HG02885 (cell line): ENCODE results near the gene TRIM31.

Experiments
- ATAC-seq: cut with Tn5 transposase; IDR thresholded peaks from one replicate; pipeline ENCODE4 v1.9.1; 2021; ENCODE audit warnings: mild to moderate bottlenecking; ENCODE audit not compliant: unreplicated experiment, poor library complexity

TRIM31 gene

DNA sequence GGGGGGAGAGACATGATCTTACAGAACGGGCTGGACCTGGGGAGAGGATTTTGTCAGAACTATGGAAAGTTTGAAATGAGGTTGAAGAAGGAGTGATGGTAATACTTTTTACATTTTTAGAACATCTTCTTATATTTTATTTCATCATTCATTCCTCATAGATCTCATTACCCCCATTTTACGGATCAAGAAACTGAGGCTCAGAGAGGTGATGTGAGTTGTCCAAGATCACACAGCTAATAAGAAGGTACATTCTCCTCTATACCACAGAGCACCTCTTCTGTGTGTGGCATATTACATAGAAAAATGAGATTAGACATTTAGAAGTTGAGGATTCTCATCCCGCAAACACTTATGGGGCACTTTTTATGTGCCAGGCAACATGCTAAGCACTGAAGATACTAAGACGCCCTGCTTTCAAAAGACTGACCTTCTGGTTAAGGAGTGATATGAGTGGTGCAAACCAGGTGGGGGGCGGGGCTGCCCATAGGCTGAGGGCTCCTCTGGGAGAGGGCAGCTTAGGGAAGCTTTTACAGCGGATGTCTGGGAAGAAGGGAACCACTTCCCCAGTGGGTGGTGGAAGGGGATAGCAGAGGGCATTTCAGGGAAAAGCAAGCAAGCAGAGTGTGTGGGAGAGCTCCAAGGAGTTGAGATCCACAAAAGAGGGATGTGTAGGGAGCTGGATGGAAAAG, 19.9 kb downstream of the TRIM31 start:
- no peak for ATAC-seq

DNA sequence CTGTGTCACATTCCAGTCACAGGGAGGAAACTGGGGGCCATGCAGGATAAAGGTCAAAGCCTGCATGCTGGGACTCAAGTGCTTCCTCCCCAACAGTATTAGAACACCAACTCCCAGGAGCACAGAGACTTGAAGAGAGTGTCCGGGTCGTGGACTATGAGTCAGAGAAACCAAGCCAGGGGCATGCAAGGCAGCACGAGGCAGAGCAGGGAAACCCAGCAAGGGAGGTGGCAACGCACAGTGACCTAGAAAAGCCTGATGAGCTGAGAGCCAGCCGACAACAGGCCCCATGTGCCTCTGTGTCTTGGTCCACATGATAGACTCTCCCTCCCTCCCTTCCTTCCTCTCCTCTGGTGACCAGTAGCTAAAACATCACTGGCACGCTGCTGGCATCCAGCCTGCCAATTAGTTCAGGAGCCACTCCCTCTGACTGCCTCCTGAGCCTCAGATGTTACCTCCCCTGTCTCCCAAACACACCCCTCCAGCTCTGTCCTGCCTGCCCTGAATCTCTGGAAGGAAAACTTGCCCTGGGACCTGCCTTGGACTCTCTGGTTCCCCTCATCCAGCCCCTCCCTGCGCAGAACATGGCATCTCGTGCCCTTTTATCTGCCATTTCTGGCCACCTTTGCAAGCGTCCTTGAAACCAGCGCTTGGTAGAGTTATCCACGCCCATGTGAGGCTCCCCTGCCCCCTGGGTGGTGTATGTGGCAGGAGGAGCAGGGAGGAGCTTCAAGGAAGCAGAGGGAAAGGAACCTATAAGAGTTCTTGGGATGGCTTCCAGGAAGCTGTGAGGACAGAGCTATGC, 21.1 kb downstream of the TRIM31 start:
- no peak for ATAC-seq

DNA sequence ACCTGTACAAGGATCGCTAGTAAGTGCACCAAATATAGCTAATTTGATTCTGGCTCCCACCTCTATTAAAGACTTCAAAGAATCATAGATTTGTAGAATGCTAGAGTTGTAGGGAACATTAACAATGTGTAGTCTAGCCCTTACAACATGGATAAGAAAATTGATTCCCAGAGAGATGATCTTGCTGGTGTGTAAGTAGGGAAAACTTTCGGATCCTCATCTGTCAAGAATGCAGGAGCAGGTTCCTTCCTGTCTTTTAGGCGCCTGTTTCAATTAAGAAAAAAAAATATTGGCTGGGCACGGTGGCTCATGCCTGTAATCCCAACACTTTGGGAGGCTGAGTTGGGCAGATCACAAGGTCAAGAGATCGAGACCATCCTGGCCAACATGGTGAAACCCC, 25.0 kb downstream of the TRIM31 start:
- no peak for ATAC-seq

DNA sequence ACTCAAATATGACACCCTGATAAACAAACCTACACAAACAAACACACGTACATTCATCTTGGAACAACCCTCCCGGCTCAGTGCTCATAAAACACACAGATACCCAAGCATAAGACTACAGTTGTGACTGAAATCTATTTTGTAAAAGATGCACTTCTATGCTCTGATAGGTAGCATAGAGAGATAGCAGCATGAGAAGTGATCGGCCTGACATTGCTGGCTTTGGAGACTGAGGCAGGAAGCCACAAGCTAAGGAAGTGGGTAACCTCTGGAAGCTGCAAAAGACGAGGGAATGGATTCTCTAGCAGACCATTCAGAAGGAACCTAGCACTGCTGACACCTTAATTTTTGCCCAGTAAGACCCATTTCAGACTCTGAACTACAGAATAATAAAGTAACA, 35.7 kb downstream of the TRIM31 start:
- no peak for ATAC-seq

DNA sequence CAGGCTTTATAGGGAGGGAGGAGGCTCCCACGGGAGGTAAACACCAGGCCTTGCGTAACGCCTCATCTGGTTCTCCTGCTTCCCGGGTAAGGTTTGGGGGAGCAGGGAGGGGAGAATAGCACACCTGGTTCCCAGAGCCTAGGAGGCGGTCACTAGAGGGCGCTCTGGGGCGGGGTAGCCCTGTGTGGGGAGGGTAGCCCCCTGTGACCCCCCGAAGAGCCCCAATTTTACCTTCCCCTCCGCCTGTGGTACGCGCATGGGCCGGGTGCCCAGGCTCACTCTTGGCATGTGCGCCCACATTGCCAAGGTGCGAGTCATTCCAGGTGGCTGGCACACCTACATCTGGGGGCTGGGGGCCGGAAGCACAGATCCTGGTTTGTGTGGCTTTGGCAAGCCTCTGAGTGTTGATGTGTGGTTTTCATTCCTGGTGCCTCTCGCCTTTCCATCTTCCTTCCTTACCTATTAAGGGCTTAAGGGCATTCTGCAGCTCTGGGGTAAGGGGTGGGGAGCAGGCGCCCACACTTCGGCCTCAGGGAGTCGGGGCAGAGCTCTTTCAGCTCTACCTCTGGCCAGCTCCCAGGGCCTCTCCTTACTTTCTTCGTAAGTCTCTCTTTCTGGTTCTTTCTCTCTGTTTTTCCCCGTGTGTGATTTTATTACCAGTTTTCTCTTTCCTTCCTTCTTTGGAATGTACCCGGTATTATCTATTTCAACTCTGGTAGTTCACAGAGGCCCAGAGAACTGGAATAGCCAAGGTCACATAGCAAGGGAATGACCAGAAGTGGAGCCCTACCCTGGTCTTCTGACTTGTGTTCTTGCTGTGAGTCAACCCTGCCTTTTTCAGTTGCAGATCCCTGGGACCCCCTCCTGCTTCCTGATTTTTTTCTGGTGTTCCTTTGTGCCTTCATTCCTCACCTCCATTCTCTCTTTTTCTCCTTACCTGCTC, 36.8 kb downstream of the TRIM31 start:
- ATAC-seq = no peak

DNA sequence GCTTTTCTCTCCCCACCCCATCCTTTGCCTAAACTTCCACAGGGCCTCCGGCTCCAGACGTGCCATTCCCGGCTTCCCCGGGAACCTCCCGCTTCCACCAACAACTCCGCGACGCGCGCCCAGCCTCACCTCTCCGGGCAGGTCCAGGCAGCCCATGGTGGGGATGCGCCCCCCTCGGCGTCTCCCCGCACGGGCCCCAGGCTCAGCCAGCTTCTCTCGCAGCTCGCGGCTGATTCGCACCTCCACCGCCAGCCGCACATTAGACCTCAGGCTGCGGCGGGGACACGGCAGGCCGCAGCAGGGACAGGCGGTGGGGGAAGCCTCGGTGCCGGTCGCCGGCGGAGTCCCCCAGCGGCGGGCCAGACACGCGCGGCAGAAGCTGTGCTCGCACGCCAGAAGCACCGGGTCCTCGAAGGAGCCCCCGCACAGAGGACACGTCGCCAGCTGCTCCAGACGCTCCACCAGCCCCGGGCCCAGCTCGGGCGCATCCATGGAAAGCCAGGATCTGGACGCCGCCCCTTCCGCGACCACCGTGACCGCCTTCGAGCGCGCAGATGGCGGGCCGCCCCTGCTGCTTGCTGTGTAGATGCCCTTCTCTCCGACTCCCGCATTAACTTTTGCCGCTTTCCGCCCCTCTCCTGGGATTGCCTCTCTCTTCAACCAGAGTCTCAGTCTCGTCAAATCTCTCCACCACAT, 37.6 kb downstream of the TRIM31 start, which contains the start of gene RNF39:
Gene RNF39, minus strand, starts transcription at position 676 of the 696 bp plus-strand sequence. Its CDS starts 184 bp downstream, at position 492.
- ATAC-seq = no peak

DNA sequence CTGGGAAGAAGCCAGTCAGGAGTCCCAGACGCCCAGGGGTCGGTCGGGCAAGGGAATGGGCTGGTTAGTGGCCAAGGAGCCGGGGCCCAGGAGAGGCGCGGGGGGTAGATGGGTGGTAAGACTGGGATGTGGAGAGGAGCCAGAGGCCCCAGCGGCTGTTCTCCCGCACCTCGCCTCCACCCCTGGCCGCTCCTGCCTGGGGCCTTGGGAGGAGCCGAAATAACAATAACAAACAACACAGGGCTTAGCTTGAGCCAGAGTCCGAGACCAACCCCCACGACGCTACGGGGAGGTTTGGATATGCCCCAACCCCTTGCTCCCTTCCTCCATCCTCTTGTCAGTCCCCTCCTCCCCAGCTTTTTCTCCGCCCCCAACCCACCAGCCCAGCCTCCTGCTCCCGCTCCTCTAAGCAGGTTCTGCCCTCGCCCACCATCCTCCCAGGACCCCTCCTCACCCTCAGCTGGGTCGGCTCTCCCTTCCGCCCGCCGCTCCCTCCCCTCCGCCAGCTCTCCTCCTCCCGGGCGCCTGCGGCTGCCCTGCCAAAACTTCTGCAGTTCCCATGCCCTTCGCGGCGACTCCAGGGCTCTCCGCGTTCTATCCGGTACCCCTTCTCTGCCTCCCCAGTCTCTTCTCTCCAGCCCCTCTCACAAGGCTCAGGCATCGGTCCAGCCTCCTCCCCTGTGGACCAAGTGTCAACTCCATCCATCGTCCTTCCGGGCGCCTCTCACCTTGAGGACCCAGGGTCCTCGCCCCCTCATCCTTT, 38.4 kb downstream of the TRIM31 start:
- ATAC-seq = no peak

DNA sequence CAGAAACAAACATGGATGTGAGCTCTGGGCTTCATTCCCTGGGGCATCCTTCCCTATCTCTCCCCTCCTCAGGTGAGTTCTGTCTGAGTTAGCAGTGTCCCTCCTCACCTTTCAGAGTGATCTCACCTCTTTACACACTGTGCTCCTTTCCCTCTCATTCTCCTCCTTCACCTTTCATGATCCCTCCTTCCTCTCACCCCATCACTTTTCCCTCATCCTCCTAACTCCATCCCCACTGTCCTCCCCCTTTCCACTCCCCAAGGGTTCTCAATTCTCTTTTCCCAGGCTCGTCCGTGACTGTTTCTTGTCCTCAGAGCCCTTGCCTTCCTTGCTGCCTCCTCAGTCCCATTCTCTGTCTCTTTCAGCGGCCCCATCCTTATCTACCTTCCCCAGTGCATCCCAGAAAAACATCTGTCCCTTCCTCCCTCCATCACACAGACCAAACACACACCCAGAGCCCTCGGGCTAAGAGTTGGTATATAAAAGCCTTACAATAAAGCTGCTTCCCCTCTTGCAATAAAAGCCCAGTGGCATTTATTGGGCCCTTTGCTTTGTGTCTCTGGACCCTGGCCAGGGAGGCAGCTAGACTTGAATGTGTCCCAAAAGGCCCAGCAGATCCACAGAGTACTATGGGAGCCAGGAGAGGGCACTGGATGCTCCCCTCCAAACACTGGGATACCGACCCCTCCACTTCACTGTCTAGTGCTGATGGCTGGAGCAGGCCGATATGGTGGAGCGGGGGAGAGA, 39.2 kb downstream of the TRIM31 start:
- no peak for ATAC-seq

DNA sequence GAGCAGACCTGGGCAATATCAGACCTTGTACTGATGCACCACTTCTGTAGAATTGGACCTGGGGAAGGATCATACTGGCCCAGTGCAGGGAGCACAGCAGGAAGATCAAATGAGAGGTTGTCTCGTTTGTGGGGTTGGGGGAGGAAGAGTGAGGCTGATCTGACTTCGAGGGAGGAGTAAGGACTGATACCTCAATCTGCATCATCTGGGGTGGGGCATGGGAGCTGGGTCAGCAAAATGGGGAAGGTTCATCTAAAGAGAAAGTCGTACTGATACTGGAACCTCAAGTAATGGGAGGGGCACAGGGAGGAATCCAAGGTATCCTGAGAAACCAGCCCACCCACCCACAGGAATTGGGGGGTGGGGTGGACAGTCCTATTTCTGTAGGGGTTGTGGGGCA, 41.0 kb downstream of the TRIM31 start:
- no peak for ATAC-seq

DNA sequence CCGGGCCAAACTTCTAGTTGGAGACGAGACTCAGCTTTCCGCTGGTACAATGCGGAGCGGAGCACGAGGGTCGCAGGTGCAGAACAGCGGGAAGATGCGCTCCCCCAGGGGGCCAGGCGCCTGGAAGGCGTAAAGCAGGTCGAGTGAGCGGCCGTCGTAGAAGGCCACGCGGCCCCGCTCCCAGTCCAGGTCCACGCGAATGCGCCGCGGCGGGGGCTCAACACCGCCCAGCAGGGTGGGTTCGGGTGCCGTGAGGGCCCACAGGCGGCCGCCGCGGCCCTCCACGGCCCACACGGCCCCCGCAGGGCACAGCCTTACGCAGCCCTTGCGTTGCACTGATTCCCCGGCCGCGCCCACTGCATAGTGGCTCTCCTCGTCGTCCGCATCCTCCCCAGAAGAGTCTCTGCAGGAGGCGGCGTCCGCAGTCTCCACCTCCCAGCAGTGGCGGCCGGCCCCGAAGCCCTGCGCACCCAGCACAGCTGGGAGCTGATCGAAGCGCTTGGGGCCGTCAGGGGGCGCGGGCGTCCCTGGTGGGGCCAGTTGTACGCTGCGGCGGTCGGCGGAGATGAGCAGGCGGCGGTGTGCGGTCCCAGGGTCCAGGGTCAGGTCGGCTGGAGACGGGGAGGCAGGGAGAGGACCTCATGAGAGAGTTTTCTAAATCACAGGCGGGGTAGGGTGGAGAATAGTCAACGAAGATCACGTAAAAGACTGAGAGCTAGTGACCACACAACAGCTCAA, 41.6 kb downstream of the TRIM31 start:
- no peak for ATAC-seq

DNA sequence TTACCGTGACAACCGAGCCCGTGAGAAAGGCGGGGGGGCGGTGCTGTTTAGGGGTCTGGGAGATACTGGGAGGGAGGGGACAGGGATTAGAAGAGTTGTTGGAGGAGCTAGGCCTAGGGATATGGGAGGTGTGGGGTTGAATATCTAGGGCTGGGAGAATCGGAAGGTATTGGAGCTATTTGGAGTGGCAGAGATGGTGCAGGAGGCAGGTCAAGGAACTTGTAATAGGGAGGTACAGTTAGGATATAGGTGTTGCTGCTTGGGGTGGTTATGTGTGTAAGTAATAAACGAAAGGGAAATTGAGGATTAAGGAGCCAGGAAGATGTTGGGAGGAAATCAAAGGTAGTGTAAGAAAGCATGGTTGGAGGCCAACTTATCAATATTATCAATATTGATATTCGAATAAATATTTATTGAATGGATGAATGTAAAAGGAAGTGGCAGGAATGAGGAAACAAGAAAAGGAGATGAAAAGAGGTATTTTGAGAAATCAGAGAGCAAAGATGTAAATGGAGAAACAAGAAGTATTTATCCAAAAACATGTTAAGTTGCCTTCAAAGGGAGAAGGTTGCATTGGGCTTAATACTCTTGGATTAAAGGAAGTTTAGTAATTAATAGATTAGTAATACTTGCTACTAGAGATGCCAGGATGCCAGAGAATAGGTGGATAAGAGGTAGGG, 45.3 kb downstream of the TRIM31 start:
- no peak for ATAC-seq

DNA sequence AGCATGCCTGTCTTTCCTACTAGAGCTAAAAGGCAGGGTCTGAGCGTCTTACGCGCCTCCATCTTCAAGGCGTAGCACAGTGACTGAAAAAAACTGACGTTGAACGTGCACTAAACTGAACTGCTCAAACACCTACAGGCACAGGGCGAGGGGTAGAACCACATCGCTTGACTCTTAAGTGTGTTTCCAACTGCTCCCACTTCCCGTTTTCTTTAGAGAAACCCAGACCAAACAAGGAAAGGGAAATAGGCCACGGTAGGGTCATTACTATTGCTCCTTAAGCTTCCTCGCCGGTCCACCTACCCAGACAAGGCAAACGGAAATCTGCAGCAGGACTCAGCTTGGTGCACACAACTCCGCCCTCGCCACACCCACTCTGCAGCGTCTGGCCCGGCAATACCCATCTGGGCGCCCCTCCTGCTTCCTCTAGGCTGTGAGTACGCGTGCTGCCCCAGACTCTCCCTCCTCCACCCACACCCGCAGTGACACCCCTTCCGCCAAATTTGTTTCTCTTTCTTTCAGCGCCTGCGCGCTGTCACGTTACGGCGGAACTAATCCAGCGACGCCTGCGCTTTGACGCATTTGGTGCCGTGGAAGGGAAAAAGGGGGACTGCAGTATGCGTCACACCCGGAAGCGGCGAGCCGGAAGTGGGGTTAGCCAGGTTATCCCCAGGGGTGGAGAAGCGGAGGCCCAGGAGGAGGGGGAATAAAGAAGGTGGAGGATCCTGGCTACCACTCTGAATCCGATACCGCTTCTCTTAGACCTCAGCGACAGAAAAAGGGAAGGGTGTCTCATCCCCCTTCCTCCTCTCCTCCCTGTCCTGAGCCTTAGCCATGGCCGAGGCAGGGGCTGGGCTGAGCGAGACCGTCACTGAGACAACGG, 46.1 kb downstream of the TRIM31 start, which contains the start of gene PPP1R11:
Gene PPP1R11, plus strand, starts transcription at position 622 of the 883 bp plus-strand sequence. Its CDS starts 213 bp downstream, at position 835.
- peak; percentile 97 for ATAC-seq

DNA sequence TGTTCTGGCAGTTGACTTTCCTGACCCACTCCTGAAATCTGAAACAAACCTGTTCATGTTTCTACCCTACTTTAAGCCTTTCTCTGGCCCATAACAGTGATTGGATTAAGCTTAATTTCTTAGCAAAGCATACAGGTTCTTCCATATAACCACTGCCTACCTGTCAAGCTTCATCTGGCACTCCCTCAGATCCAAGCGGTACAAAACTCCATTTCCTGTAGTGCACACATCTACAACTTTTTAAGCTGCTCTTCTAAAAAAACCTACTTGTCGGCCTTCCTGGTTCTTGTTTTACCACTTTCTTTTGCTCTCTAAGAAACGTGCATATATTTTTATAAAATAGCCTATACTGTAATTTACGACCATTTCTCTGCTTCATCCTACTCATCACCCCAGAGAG, 46.8 kb downstream of the TRIM31 start:
- no peak for ATAC-seq

DNA sequence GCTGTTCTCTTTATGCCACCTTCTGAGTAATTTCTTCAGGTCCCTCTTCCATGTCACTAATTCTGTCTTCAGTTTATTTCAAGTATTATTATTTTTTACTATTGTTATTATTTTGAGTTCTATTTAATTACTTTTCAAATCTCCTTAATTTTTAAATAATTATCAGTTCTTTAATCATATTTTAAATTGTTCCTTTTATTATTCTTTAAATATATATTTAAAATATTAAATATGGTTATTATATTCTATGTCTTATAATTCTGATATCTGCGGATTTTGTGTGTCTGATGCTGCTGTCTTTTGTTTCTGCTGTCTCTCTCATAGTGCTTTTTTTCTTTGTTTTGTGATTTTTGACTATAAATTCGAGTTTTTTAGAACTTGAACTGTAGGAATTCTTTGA, 49.6 kb downstream of the TRIM31 start:
- ATAC-seq = no peak

DNA sequence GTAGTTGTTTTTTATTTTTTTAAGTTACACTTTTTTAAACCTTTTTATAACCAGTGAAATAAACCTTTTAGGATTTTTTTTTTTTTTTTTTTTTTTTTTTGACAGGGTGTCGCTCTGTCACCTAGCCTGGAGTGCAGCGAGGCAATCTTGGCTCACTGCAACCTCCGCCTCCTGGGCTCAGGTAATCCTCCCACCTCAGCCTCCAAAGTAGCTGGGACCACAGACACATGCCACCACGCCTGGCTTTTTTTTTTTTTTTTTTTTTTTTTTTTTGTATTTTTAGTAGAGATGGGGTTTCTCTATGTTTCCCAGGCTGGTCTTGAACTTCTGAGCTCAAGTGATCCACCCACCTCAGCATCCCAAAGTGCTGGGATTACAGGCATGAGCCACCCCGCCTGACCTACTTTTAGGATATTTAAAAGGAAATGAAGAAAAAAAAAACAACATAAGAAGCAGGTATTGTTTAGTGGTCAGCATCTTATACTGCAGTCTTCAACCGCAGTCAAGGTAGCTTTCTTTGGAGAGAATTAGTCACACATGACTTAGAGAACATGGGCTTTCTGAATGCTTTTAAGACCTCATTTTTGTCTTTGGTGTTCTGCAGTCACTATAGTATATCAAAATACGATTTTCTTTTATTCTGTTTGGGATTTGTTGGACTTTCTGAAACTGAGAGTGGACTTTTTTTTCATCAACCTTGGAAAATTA, 50.3 kb downstream of the TRIM31 start:
- ATAC-seq = no peak
